PFSK-1 (cell line): ENCODE results near the gene PTPRM.
A peak's percentile ranks its signal among the peaks of the same experiment; 100 is the strongest.

Source experiments
- FOXP2 ChIP-seq: optimal IDR thresholded peaks from 2 replicates; pipeline ENCODE3; 2011; ENCODE audit warnings: borderline replicate concordance, control low read depth, inconsistent platforms; ENCODE audit not compliant: insufficient read depth; ENCODE audit errors: extremely low read length, extremely low read depth
- POLR2AphosphoS5 ChIP-seq: IDR thresholded peaks from 2 replicates; pipeline ENCODE4 v1.6.1; 2012; ENCODE audit warnings: low read depth, mild to moderate bottlenecking, control low read depth, low read length, moderate library complexity
- SIN3A ChIP-seq: IDR thresholded peaks from 2 replicates; pipeline ENCODE4 v1.6.1; 2012; ENCODE audit warnings: mild to moderate bottlenecking, low read length, moderate library complexity, borderline replicate concordance; ENCODE audit not compliant: insufficient read depth
- TAF1 ChIP-seq: IDR thresholded peaks from 2 replicates; pipeline ENCODE4 v1.6.1; 2012; ENCODE audit warnings: low read length, control low read depth, borderline replicate concordance; ENCODE audit not compliant: insufficient read depth
- TF ChIP-seq, protein P1 (sequence below), 2 experiments: IDR thresholded peaks; 2 replicates each; pipeline versions ENCODE4 v1.6.1 to v1.8.0; 2011 to 2012; ENCODE audit warnings: low read depth in 2 of 2, low read length in 2 of 2, control low read depth in 1 of 2, inconsistent platforms in 1 of 2, mild to moderate bottlenecking in 1 of 2, moderate library complexity in 1 of 2; ENCODE audit not compliant: insufficient read depth in 1 of 2

Gene PTPRM

DNA sequence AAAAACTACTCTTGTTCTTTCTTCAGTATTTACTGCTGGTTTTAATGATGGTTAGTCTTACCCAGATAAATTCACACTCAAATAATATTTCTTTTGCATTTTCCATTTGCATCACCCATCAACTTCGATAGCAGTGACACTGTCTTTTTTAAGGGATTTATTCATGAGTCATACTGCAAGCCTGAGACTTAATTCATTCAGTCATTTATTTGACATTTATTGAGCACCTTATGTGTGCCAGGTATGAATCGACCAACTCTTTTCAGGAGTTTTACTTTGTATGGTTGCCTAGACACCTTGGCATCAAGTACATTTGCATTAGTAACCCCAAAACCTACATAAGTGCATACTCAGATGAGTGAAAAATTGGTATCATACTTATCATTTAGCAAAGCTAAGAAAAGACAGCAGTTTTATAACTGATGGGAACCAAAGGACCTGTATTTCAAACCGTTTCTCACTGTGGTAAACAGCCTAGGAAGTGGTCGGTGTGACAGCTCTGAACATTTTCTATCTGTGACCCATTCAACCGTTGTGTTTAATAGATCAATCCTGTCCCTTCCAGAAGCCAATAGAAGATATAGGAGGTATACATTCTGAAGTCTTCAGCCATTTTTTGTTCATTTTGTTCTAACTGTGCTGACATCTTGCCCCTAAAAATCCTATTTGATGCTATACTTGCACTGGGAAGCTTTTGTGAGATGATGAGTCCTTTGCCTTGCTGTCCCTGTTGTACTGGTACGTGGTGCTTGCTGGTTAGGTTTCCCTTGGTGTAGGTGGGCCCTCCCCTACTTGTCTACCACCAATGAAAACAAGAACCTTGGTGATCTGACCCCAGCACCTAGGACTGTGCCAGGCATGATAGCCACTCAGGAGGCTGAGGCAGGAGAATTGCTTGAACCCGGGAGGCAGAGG is 557.4 kb downstream of the PTPRM start:
- no peak for TF ChIP-seq TAF1
- TF ChIP-seq, protein P1, sequence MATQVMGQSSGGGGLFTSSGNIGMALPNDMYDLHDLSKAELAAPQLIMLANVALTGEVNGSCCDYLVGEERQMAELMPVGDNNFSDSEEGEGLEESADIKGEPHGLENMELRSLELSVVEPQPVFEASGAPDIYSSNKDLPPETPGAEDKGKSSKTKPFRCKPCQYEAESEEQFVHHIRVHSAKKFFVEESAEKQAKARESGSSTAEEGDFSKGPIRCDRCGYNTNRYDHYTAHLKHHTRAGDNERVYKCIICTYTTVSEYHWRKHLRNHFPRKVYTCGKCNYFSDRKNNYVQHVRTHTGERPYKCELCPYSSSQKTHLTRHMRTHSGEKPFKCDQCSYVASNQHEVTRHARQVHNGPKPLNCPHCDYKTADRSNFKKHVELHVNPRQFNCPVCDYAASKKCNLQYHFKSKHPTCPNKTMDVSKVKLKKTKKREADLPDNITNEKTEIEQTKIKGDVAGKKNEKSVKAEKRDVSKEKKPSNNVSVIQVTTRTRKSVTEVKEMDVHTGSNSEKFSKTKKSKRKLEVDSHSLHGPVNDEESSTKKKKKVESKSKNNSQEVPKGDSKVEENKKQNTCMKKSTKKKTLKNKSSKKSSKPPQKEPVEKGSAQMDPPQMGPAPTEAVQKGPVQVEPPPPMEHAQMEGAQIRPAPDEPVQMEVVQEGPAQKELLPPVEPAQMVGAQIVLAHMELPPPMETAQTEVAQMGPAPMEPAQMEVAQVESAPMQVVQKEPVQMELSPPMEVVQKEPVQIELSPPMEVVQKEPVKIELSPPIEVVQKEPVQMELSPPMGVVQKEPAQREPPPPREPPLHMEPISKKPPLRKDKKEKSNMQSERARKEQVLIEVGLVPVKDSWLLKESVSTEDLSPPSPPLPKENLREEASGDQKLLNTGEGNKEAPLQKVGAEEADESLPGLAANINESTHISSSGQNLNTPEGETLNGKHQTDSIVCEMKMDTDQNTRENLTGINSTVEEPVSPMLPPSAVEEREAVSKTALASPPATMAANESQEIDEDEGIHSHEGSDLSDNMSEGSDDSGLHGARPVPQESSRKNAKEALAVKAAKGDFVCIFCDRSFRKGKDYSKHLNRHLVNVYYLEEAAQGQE (IDR thresholded peaks at IDR 0.05; ENCODE audit: insufficient read depth in 1 of 2, low read depth in 2 of 2, low read length in 2 of 2), result no peak
- TF ChIP-seq POLR2AphosphoS5, result no peak
- TF ChIP-seq SIN3A, result no peak
- no peak for TF ChIP-seq FOXP2

DNA sequence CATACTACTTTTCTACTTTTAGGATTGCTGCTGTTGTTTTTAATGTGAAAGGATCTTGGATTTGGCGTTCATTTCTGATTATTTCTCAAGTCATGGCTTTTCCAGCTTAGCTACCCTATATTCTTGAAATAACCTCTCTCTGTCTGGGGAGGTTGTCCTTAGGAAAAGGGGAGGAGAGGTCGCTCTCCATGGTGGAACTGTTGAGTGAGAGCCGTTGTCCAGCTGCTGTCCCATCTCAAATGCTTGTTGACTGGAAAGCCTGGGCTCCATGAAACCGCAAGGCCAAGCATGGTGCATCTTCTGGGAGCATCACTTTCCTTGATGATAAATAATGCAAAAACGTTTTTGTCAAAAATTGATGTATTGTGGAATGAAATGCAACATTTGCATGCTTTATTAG is 563.0 kb downstream of the PTPRM start:
- no peak for TF ChIP-seq POLR2AphosphoS5
- TF ChIP-seq, protein P1 (IDR thresholded peaks at IDR 0.05; ENCODE audit: insufficient read depth in 1 of 2, low read depth in 2 of 2, low read length in 2 of 2), result peak in 1 of 2 experiments; percentile 76; a peak in 2 of 4 replicates

DNA sequence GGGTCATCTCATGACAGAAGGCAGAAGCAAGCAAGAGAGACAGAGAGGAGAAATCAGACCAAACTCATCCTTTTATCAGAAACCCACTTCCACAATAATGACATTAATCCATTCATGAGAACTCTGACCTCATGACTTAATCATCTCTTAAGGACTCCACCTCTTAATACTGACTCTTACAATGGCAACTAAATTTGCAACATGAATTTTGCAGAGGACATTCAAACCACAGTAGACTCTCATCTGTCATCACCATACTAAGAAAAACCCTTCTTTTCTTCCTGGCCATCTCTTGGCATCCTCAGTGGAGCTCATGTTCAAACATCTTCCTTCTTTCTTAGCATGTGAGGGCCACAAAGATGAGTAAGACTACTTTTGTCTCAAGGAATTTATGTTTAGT is 565.9 kb downstream of the PTPRM start:
- TF ChIP-seq POLR2AphosphoS5 (no peak), SIN3A (no peak), TAF1 (no peak), FOXP2 (no peak)
- TF ChIP-seq, protein P1 (IDR thresholded peaks at IDR 0.05; ENCODE audit: insufficient read depth in 1 of 2, low read depth in 2 of 2, low read length in 2 of 2), result no peak

DNA sequence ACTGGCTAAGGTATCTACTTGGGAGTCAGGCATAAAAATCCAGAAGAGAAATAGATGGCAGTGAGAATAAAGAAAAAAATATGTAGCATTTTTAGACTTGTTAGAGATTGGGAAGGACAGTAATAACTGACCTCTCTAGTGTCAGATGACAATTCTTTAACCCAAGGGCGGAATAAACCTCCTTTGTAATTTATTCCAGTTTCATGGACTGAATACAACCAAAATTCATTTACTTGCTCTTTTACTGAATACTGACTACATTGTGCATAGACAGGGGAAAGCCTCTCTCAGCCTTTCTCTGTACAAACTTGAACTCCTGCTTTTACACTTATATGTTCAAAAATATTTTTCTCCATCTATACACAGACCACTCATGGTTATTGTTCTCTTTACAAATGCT is 566.8 kb downstream of the PTPRM start:
- no peak for TF ChIP-seq POLR2AphosphoS5
- no peak for TF ChIP-seq FOXP2

DNA sequence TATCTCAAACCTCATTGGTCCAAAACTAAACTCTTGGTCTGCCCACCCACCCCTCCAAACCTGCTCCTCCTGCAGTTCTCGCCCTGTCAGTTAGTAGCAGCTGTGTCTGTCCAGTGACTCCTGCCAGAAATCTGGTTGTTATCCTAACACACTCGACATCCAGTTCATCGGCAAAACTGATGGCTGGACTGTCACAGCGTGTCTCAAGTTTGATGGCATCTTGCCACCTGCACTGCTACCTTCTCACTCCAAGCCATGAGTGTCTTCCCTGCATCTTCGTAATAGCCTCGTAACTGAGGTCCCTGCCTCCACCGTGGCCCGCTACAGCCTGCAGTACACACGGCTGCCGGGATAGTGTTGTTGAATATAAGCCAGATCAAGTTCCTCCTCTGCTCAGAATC is 572.0 kb downstream of the PTPRM start:
- no peak for TF ChIP-seq FOXP2
- TF ChIP-seq TAF1, result no peak
- no peak for TF ChIP-seq POLR2AphosphoS5
- no peak for TF ChIP-seq SIN3A
- TF ChIP-seq, protein P1 (IDR thresholded peaks at IDR 0.05; ENCODE audit: insufficient read depth in 1 of 2, low read depth in 2 of 2, low read length in 2 of 2), result no peak
